NCI-H82 treated with DMSO at 0.1 percent for 48 hours (cell line): ENCODE measurements around the gene NCS1.

Source experiments
- DNase-seq: peaks from one replicate; lab custom pipeline; 2025; ENCODE audit not compliant: unreplicated experiment; lab: John Stamatoyannopoulos, UW

Gene NCS1

GRCh38 chr9:130174920-130175321 is 2.7 kb downstream of the NCS1 start:
- no peak for DNase-seq

GRCh38 chr9:130175355-130175754 is 3.2 kb downstream of the NCS1 start:
- no peak for DNase-seq

- DNase-seq, result no peak
Observed at GRCh38 chr9:130176760-130177159, 4.6 kb downstream of the NCS1 start.

- no peak for DNase-seq
Observed at GRCh38 chr9:130177898-130178805, 5.9 kb downstream of the NCS1 start.

- no peak for DNase-seq
Observed at GRCh38 chr9:130179331-130179907, 7.2 kb downstream of the NCS1 start.

GRCh38 chr9:130180516-130180915 is 8.3 kb downstream of the NCS1 start:
- no peak for DNase-seq

GRCh38 chr9:130181678-130182380 is 9.6 kb downstream of the NCS1 start:
- DNase-seq, result no peak

GRCh38 chr9:130182381-130182909 is 10.2 kb downstream of the NCS1 start:
- no peak for DNase-seq

GRCh38 chr9:130183133-130183762 is 11.0 kb downstream of the NCS1 start:
- DNase-seq, result no peak

- DNase-seq, result no peak
Observed at GRCh38 chr9:130185017-130185416, 12.8 kb downstream of the NCS1 start.

- DNase-seq, result no peak
Observed at GRCh38 chr9:130185490-130186031, 13.4 kb downstream of the NCS1 start.

- no peak for DNase-seq
Observed at GRCh38 chr9:130186051-130186450, 13.8 kb downstream of the NCS1 start.

- DNase-seq, result no peak
Observed at GRCh38 chr9:130186839-130187522, 14.8 kb downstream of the NCS1 start.

- no peak for DNase-seq
Observed at GRCh38 chr9:130187523-130187846, 15.3 kb downstream of the NCS1 start.

- DNase-seq, result no peak
Observed at GRCh38 chr9:130188860-130189481, 16.8 kb downstream of the NCS1 start.

GRCh38 chr9:130189840-130190239 is 17.6 kb downstream of the NCS1 start:
- DNase-seq, result no peak

GRCh38 chr9:130191068-130191748 is 19.0 kb downstream of the NCS1 start:
- DNase-seq, result no peak

GRCh38 chr9:130191749-130192120 is 19.5 kb downstream of the NCS1 start:
- DNase-seq, result no peak

GRCh38 chr9:130192382-130192999 is 20.3 kb downstream of the NCS1 start:
- no peak for DNase-seq
